NCI-H1417 treated with DMSO at 0.1 percent for 48 hours (cell line): Measurements from ENCODE around the gene HOMEZ.
"Not testable (repeated sequence)": the region's sequence is repeated elsewhere in the genome, so short reads cannot be mapped to it uniquely, and the experiment has no call there.

ENCODE experiments used
- DNase-seq: peaks from one replicate; lab custom pipeline; 2025; lab: John Stamatoyannopoulos, UW

HOMEZ gene

GRCh38 chr14:23286020-23286901, at the start of gene HOMEZ:
TSS of gene HOMEZ (minus strand) at chr14:23286132. CDS start at chr14:23285952, 180 bp downstream.
- peak; percentile 93 for DNase-seq

GRCh38 chr14:23335623-23336022, 49.7 kb upstream of the HOMEZ start:
- DNase-seq: no peak

GRCh38 chr14:23327947-23328744, 42.2 kb upstream of the HOMEZ start:
- DNase-seq: peak; percentile 56

GRCh38 chr14:23326491-23327332, 40.8 kb upstream of the HOMEZ start:
- DNase-seq: no peak

- DNase-seq: not testable (repeated sequence)
Observed at GRCh38 chr14:23325746-23326145, 39.8 kb upstream of the HOMEZ start.

GRCh38 chr14:23324993-23325392, 39.1 kb upstream of the HOMEZ start:
- no peak for DNase-seq

- no peak for DNase-seq
Observed at GRCh38 chr14:23324455-23324846, 38.5 kb upstream of the HOMEZ start.

GRCh38 chr14:23323838-23324454, 38.0 kb upstream of the HOMEZ start:
- no peak for DNase-seq

- DNase-seq: no peak
Observed at GRCh38 chr14:23322568-23323517, 36.9 kb upstream of the HOMEZ start.

- DNase-seq: no peak
Observed at GRCh38 chr14:23321572-23322547, 35.9 kb upstream of the HOMEZ start.

GRCh38 chr14:23320584-23321571, 34.9 kb upstream of the HOMEZ start, which contains the start of gene PABPN1:
TSS of gene PABPN1 (plus strand) at chr14:23321457. CDS start at chr14:23321470, 13 bp downstream.
- peak; percentile 99 for DNase-seq

- no peak for DNase-seq
Observed at GRCh38 chr14:23319746-23320583, 34.0 kb upstream of the HOMEZ start.

GRCh38 chr14:23316300-23316699, 30.4 kb upstream of the HOMEZ start:
- DNase-seq: no peak

GRCh38 chr14:23310546-23310945, 24.6 kb upstream of the HOMEZ start:
- DNase-seq: no peak

- no peak for DNase-seq
Observed at GRCh38 chr14:23308721-23309445, 23.0 kb upstream of the HOMEZ start.
